Limb (tissue), 2 donors: ENCODE measurements around the gene VPS35L.
A peak's percentile ranks its signal among the peaks of the same experiment; 100 is the strongest.
"Not testable (repeated sequence)": the region's sequence is repeated elsewhere in the genome, so short reads cannot be mapped to it uniquely, and the experiment has no call there.

Experiments used
- DNase-seq, 2 donors: peaks; one replicate each; pipeline ENCODE4 v3.0.0-alpha.2; 2016; ENCODE audit errors: extremely low spot score in 2 of 2

The VPS35L gene

DNA sequence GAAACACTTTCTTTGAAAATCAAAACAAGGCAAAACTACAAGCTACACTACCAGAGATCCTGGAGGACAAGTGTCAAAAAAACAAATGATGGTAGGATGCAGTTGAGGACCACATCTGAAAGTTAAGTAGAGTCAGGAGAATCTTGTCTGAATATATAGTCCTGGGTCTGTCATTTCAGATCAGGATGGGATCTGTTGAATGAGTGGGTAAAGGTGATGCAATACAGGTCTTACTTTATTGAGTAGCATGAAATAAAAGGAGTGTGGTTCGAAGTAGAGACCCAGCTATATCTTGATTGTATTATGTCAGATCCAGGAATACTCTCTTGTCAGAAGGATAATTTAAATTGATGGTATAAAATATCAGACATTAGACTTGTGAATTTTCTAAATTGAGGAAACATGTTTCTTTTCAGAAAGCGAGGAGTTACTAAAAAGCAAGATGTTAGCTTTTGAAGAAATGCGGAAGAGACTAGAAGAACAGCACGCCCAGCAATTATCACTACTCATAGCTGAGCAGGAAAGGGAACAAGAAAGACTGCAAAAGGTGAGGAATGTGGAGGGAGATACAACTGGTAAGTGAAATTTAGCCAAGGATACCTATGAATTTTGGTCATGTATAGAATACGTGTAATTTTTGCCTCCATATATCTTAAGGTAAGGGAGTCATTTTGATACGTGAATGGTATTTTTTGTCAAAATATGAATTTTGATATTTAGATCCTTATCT is 15.1 kb upstream of the VPS35L start:
- DNase-seq = no peak

DNA sequence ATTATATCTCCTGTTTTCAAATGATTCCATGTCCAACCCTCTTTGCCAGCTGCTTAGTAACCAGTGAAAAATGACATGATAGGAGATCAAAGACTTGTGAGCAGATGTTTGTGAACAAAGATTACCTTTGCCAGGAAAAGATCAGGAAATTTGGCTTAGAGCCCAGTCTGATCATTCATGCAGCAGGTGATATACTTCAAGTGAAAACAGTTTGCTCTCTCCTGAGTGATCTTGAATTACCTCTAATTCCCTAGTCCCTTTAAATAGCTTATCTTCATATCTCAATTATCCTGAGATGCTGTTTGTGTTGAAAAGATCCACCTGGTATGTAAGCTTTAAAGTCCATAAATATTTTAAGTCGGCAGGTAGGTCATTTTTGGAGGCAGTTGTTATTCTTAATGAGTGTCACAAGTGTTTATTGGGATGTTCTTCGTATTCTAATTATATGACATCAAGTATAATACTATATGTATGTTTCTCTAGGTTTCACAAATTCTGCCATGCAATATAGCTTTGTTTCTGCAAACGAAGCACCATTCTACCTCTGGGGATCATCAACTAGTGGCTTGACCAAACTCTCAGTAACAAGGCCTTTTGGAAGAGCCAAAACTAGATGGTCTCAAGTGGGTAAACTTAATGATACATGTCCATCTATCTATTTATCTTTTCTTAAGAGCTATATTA is 13.2 kb upstream of the VPS35L start:
- DNase-seq = no peak

DNA sequence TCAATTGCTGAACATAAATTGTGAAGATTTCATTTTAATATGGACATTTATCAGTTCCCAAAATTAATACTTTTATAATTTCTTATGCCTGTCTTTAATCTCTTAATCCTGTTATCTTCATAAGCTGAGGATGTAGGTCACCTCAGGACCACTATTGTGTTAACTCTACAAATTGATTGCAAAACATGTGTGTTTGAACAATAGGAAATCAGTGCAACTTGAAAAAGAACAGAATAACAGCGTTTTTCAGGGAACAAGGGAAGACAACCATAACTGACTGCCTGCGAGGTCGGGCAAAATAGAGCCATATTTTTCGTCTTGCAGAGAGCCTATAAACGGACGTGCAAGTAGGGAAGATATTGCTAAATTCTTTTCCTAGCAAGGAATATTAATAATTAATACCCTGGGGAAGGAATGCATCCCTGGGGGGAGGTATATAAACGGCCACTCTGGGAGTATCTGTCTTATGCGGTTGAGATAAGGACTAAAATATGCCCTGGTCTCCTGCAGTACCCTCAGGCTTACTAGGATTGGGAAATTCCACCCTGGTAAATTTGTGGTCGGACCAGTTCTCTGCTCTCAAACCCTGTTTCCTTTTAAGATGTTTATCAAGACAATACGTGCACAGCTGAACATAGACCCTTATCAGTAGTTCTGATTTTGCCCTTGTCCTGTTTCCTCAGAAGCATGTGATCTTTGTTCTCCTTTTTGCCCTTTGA is 12.1 kb upstream of the VPS35L start:
- not testable (repeated sequence) for DNase-seq

DNA sequence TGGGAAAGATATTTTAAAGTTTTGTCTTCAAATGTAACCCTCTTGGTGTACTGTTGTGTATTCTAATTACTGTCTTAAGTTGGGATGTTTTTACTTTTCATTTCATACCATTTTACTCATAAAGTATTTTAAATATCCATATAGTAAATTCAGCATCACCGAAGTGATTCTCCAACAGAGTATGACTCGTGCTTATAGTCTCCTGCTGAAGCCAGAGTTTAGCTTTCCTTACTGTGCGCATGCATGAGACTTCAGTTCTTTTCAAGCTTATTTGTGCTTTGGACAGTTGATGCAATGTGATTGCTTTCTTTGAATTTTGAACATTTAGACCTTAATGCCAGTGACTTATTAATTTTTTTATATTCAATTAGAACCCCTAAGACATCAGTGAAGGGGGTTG is 7.4 kb upstream of the VPS35L start:
- no peak for DNase-seq

DNA sequence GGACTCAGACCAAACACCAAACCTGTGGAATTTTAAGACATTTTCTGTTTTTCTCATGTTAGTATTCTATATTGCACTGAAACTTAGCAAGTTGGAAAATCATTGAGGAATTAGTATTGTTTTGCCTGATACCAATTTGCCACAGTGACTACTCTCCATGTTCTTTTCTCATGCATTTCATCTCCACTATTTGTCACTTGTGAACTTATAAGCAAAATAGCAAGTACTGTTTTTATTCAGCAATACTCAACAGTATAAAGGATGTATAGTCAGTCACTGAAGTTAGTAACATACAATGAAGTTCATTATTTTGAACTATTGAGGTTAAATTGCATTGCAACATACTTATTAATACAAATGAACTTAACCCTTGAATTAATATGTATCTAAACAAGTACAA is 5.8 kb upstream of the VPS35L start:
- DNase-seq = no peak

DNA sequence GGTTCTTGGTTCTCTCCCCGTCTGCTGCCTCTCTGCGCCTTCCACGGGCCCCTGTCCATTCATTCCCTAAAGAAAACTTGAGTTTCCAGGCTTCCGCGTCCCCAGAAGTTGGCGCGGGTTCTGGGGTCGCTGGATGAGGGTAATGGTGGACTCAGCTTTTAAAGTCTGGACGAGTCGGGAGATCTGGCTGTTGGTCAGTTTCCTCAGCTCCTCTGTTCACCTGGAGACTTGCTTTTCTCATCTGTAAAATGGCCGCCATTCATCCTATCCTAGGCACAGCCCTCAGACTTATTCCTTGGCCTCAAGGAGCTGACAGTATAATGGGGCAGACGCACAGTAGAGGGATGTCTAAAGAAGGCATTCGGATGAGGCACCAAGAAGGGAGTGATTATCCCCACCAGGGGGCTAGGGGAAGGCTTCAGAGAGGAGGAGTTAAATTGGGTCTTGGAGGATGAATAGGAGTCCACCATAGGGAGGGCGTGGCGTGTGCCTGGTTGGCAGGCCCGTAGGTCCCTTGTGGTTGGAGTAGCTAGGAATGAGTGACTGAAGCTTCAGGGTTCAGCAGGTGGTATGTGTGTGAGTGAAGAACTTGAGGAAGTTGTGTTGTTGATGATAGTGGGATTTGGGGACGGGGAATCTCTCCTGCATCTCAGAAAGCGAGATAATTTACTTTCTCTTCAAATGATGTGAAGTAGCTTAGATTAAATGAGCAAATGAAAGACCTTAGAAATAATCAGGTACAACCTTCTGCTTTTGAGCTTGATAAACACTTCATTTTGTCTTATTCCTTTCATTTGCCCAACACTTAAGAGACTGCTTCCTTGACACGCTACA is 652 bp downstream of the VPS35L start:
- peak in 1 of 2 donors; percentile 36 for DNase-seq

DNA sequence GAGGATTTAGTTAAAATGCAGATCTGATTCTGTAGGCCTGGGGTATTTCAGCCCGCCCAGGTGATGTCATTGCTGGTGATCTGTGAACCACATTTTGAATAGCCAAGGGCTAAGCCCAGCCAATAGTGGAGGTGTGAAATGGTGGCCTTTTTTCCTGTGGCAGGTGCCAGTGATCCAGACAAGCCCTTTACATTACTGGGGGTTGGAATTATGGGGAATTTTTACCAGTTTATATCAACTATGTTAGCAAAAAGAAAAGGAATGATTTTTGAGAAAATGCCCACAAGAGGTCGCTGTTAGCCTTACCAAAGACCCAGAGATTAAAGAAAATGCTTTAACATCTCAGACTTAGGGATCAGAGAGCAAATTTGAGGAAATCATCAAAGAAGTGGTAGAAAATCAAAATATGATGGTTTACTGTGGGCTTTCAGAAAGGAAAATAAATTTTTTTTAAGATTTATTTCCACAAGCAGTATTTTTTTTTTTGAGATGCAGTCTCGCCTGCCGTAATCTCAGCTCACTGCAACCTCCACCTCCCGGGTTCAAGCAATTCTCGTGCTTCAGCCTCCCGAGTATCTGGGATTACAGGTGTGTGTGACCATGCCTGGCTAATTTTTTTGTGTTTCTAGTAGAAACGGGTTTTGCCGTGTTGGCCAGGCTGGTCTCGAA is 3.9 kb downstream of the VPS35L start:
- peak in 1 of 2 donors; percentile 74 for DNase-seq

DNA sequence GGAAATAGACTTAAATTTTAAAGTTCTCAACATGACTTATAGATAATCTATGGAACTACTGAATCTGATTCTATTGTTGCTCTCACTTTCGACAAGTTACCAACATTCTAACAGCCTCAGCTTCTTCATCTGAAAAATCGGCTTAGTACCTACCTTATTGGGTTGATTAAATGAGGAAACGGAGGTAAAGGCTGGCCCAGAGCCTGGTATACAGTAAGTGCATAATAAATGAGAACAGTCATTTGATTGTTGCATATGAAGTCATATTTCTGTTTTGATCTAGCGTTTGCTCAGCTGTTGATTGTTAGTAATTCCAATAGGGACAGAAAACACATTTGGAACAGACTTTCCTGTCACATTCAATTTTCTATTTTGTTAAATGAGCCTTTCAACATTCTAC is 4.6 kb downstream of the VPS35L start:
- DNase-seq = no peak

DNA sequence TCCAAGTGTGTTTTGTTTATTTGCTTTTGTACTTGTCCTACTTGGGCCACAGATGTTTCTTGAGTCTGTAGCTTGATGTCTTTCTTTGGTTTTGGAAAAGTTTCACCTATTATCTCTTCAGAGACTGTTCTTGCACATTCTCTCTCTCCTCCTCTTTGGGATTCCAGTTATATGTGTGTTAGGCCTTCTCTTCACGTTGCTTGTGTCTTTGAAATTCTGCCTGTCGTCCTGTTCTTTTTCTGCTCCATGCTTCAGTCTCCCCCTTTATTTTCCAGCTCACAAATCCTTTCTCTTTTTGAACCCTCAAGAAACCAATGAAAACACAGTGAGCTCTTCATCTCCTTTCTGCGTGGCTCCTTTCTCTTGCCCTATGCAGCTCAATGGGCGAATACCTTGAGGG is 7.9 kb downstream of the VPS35L start:
- no peak for DNase-seq

DNA sequence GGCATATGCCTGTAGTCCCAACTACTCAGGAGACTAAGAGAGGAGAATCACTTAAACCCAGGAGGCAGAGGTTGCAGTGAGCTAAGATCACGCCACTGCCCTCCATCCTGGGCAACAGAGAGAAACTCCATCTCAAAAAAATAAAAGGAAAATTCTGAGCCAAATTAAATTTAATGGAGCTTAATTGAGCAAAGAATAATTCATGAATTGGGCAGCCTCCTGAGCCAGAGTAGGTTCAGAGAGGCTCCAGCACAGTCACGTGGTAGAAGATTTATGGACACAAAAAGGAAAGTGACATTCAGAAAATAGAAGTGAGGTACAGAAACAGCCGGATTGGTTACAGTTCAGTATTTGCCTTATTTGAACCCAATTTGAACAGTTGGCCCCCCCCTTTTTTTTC is 10.9 kb downstream of the VPS35L start:
- DNase-seq = no peak

DNA sequence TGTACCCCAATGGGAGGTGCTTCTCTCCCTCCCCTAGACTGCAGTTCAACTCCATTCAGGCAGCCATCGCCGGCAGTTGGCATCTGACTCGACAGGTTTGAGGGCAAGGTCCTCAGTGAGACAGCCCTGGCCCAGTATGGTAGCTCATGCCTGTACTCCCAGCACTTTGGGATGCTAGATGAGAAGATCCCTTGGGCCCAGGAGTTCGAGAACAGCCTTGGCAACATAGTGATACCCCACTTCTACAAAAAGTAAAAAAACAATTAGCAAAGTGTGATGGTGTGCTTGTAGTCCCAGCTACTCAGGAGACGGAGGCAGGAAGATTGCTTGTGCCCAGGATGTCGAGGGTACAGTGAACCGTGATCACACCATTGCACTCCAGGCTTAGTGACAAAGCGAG is 12.1 kb downstream of the VPS35L start:
- DNase-seq = no peak

DNA sequence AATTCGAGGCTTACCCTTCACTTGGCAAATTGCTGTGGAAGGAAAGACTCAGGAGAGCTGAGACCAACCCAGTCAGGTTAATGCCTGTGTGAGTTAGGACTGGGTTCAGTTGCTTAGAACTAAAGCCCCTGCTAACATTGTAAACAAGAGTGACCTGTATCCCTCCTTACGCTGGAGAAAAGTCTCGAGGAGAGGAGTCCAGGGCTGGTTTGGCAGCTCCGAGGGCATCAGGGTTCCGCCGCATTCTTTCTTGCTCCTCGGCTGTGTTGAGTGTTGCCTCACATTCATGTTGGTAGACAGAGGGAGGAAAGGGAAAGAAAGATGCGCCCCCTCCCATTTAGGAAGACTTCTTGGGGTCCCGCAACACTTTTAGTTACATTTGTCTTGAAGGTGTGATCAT is 18.5 kb downstream of the VPS35L start:
- DNase-seq = no peak

DNA sequence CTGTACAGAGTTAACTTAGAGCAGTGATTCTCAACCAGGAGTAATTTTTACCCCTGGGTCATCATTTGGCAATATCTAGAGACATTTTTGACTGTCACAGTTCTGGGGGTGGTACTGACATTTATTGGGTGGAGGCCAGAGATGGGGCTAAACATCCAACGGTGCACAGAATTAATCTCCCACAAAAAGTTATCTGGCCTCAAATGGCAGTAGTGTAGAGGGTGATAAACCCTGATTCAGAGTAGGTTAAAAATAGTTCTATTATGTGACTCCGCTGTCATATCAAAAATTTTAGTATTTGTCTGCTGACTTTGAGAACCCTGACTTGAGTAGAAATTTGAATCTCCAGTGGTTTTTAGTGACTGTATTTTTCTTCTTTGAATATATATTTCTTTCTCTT is 19.1 kb downstream of the VPS35L start:
- DNase-seq = no peak

DNA sequence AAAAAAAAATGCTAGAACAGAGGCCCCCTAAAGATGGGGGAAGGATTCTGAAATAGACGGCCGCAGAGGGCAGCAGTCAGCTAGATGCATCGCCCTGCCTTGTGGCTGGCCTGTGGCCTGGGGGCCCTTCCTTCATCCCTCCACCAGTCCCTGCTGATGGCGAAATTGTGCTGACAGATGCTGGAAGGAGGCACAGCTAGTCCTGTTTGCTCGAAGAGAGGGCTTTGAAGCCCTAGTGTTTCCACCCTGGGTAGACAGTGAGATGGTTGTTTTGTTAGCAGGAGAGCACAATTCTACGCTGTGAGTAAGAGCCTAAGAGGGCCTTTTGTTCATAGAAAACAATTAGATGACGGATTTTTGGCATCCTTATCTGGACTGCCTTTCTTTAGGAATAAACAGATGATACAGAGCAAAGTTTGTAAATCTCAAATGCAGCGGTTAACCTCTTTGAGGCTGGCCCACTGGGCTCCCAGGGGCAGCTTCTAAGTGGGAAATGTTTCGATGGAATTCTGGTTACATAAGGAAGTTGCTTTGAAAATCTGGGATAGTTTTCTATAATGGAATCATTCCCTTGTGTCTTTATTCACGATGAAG is 23.0 kb downstream of the VPS35L start:
- peak; percentile 41 to 63 for DNase-seq

DNA sequence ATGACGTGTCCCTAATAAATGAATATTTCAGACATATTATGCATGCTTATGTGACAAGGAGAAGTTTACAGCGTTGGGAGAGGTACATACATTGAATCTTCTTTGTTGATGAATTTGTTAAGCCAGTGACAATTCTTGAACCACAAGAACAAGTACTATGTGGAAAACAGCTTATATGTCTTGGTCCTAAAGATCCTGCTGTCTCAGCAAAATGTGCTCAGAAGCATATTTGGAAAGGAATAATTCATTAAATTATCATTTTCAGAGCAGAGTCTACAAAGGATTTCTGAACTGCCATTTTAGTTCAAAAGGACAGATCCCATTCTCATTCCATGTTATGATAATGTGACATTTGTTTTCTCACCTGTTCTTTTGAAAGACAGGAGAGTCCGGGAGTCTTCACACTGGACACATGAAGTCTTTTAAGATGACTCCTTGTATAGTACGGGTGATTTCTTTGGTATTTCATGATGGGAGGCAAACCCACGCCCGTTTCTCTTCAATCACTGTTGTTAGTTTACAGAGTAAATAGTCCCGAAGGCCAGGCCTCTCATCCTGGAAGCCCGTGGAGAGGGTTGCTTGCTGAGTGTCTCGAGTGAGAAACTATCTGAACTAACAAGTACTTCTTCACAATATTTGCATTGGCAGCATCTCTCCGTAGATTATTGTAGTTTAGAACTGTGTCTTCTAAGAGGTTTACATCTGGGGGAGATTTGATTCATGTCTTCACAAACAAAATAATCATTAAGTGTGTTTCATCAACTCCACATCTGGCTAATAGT is 26.7 kb downstream of the VPS35L start:
- DNase-seq = no peak

DNA sequence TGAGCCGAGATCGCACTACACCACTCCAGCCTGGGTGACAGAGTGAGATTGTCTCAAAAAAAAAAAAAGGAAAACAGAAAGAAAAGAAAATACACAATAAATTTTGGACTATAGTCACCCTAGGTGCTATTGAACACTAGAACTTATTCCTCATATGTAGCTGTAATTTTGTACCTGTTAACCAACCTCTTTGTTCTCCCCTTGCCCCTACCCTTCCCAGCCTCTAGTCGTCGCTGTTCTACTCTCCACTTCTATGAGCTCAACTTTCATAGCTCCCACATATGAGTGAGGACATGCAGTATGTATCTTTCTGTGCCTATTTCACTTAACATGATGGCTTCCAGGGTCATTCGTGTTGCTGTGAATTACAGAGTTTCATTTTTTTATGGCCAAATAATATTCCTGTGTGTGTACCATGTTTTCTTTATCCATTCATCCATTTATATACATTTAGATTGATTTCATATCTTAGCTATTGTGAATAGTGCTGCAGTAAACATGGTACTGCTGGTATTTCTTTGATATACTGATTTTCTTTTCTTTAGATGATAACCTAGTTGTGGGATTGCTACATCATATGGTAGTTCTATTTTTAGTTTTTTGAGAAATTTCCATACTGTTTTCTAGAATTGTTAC is 28.3 kb downstream of the VPS35L start:
- DNase-seq = peak in 1 of 2 donors; percentile 25

DNA sequence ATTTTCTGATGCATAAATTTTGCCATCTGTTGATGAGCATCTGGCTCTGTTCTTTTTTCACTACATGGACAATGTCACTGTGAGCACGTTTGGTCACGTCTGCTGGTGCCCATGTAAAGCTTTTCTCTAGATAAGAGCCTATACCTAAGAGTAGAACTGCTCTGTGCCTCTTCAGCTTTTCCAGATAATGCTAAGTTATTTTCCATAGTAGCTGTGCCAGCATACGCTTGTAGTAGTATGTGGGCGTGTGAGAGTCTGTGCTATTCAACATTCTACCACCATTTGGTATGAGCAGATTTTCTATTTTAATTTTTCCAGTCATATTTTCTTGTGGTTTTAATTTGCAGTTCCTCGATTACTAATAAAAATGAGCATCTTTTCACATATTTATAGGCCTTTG is 33.2 kb downstream of the VPS35L start:
- peak in 1 of 2 donors; percentile 22 for DNase-seq

DNA sequence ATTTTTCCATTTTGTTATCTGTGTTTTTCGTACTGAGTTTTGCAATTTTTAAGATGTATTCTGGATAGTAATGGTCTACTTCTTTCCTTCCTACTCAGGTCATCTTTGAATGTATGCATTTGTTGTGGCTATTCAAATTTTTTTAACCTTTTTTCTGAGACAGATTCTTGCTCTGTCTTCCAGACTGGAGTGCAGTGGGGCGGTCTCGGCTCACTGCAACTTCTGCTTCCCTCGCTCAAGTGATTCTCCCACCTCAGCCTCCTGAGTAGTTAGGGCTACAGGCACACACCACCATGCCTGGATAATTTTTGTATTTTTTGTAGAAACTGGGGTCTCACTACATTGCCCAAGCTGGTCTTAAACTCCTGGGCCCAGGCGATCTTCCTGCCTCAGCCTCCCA is 33.6 kb downstream of the VPS35L start:
- no peak for DNase-seq

DNA sequence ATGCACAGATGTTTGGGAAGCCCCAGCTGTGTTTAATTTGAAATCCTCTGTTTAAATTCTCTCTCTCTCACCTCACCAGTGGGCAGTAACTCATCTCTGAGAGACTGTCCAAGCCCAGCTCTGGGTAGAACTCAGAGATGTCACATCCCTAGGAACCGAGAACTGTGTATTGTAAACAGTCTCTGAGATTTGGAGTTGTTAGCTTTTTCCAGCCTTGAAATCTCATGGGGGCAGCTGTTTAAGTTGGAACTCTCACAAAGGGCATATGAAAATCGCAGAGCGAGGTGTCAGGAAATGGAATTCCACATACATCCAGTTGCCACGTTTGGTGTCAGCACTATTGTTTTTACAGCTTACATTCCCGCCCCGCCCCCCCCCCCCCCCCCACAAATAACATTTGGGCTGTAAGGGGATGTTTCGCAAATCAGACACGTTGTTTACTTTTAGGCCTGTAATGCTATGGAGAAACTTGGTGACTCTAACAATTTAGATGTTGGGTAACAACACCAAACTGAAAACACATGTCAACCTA is 34.3 kb downstream of the VPS35L start:
- DNase-seq = peak; percentile 44 to 74
